Left kidney (tissue), 2 donors: ENCODE data around the gene TXNDC12. TPM values are rescaled to one million over a fixed set of nuclear protein-coding genes. Genes with fewer than 3 reads are reported as not detected.
A peak's percentile ranks its signal among the peaks of the same experiment; 100 is the strongest.
"Not testable (repeated sequence)": the region's sequence is repeated elsewhere in the genome, so short reads cannot be mapped to it uniquely, and the experiment has no call there.

Source experiments
- DNase-seq: peaks from one replicate; pipeline ENCODE4 v3.0.0-alpha.2; 2013
- polyA plus RNA-seq: library from polyadenylated mRNA; unstranded; fragments of 120-200 nt; gene quantifications from one replicate; pipeline ENCODE4 v1.2.1, GENCODE V29; 2013; ENCODE audit not compliant: insufficient read length

The TXNDC12 gene
- polyA plus RNA-seq, 1 donor, result 74.3 TPM

DNA sequence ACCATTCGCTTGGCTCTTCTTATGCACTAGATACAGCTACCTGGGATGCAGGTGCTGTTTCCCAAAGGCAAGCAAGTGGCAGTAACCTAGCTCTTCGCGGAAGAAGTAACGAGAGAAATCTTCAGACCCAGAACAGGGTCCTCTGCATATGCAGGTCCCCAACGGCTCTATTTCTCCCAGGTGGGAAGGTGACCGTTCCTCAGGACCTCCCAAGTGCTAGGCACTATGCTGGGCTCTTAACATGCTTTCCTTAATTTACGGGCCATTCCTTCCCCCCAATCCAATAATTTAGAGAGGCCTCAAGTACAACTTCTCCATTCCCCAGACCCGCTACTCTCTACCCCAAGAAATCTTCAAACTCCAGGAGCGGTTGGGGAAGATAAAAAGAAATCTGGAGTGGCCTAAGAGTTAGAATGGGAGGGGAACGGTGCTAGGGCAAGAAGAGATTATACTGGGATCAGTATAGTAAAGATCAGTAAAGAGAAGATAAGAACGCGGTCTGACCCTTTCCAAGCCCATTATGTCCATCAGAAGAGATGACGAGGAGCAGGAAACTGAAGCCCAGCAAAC lies 410 bp downstream of the TXNDC12 start:
- no peak for DNase-seq

GRCh38 chr1:52053862-52054261 lies 1.1 kb downstream of the TXNDC12 start:
- no peak for DNase-seq

- DNase-seq, result not testable (repeated sequence)
Observed at GRCh38 chr1:52049337-52049736, 5.7 kb downstream of the TXNDC12 start.

- not testable (repeated sequence) for DNase-seq
Observed at GRCh38 chr1:52045666-52046195, 9.3 kb downstream of the TXNDC12 start.

DNA sequence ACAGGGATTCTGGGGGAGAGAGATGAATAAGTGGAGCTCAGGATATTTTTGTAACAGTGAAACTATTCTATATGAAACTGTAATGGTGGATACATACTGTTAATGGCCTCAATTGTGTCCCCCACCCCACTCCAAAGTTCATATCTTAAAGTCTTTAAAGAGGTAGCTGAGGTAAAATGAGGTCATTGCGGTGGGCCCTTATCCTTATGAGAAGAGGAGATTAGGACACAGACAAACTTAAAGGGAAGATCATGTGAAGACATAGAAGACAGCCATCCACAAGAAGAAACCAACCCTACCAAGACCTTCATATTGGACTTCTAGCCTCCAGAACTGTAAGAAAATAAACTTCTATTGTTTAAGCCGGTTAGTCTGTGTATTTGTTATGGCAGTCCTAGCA lies 9.8 kb downstream of the TXNDC12 start:
- no peak for DNase-seq

DNA sequence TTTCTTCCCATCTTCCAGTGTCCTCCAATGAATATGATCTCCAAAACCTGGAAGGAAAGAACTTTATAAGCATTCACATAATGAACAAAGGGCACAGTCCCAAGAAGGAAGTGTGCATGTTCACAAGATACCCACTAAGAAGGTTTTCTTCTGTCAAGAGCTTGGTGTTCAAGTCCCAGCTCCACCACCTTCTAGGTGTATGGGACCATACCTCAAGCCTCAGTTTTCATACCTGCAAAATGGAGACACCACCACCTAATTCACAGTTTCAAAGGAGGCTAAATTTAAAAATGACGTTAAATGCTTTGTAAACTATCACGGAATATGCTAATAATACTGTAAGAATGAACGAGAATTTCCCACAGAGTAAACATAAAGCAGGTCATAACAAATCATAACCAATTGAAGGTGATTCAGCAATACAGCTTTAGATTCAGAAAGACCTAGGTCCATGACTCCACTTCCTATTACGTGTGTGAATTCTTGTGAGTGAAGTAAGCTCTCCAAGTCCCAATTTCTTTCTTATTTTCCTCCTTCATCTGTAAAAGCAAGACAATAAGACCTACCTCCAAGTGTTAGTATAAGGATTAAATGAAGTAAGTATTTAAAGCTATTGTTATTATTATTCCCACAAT lies 13.3 kb downstream of the TXNDC12 start:
- no peak for DNase-seq

DNA sequence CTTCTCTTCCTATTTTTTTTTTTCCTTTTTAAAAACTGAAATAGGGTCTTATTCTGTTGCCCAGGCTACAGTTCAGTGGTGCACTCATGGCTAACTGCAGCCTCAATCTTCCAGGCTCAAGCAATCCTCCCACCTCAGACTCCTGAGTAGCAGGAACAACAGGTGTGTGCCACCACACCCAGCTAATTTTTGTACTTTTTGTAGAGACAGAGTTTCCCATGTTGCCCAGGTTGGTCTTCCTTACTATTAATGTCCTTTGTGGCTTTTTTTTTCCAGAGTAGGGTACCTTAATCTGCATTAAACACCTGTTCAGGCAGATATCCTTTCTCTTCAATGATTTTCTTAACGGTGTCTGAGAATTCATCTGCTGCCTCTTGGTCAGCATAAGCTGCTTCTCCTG lies 17.1 kb downstream of the TXNDC12 start:
- DNase-seq, result no peak

GRCh38 chr1:52037402-52037814 lies 17.6 kb downstream of the TXNDC12 start:
- DNase-seq, result no peak

GRCh38 chr1:52034050-52034384 lies 21.0 kb downstream of the TXNDC12 start:
- DNase-seq, result no peak

DNA sequence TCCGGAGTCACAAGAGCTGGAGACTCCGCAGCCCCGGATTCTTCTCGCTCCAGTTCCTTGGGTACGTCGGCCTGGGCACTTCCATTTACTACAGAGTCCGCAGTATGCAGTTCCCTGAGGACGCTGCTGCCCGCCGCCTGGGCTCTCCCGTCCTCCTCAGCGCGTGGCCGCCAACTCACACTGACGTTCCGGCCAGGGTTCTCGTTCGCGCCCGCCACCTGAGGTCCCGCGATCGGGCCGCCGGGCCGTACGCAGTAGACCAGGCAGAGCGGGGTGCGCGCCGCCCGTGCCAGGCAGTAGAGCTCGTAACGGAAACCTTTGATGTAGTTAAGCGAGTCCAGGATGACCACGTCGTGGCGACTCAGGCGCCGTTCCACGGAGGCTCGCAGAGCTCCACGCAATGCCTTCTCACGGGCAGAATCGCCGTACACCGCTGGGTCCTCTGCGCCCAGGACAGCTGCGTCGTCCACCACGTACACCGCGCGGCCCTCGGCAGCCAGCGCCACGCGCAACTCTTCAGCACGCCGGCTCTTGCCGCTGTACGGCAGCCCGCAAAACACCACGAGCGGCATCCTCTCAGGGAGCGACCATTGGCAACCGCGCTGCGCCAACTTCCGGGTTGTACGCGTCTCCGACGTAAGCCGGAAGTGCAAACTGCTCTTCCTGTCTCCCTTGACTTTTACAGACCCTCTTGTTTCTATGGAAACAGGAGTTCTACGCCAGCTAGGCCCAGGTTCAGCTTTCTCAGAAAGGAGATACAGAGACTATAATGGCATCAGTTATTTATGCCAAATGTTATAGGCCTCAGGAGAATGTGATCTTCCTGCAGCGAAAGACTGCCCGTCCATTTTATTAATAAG lies 21.6 kb downstream of the TXNDC12 start, which contains the start of gene KTI12:
TSS of gene KTI12 (minus strand) at position 621 of the 860 bp plus-strand sequence. CDS start at position 572, 49 bp downstream.
- DNase-seq, result peak; percentile 88

- no peak for DNase-seq
Observed at GRCh38 chr1:52032785-52033131, 22.2 kb downstream of the TXNDC12 start.

DNA sequence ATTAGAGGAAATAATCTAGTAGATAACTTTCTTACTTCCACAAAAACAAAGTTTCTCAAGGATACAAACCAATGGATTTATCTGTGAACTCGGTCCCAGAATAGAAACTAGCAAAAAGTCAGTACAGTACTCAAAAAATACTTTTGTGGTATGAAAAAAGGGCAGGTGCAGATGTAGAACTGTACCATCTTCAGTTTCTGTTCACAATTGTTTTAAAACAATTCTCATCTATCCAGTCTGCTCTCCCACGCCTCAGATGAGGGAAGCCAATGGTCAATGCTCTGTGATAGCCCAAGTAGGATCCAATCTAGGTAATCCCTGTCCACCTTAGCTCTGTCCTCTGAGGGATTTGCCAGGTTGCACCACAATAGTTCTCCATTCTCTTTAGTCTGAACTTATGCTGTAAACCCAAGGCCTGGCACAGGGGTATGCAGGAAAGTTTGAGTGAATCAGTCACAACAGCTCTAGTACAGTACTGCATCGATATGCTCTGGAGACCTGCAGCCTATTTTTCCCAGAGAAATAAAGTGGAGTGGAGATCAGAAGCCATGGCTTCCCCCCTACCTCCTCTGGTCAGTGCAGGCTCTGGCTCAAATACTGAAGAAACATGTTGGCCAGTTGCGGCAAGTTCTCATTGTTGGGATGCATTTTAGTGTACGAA lies 22.7 kb downstream of the TXNDC12 start:
- DNase-seq, result no peak

- DNase-seq, result not testable (repeated sequence)
Observed at GRCh38 chr1:52028839-52029238, 26.2 kb downstream of the TXNDC12 start.

GRCh38 chr1:52028328-52028727 lies 26.7 kb downstream of the TXNDC12 start:
- no peak for DNase-seq

GRCh38 chr1:52026278-52026677 lies 28.7 kb downstream of the TXNDC12 start:
- no peak for DNase-seq

DNA sequence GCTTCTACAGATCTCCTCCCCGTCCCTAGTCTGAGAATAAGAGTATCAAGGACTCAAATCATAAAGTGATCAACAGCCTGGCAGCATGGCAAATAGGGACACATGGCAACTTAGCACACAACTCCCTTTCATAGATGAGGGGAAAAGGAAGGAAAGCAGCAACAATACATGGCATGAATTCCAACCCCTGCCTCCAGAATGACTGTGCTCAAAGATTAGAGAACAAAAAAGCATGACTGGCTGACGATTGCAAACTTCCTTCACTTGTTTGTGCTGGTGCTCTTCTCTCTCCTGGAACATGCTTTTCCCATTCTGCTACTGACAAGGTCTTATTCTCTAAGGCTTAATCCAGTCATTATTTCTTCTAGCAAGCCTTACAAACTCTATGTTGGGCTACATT lies 32.9 kb downstream of the TXNDC12 start:
- DNase-seq, result no peak

DNA sequence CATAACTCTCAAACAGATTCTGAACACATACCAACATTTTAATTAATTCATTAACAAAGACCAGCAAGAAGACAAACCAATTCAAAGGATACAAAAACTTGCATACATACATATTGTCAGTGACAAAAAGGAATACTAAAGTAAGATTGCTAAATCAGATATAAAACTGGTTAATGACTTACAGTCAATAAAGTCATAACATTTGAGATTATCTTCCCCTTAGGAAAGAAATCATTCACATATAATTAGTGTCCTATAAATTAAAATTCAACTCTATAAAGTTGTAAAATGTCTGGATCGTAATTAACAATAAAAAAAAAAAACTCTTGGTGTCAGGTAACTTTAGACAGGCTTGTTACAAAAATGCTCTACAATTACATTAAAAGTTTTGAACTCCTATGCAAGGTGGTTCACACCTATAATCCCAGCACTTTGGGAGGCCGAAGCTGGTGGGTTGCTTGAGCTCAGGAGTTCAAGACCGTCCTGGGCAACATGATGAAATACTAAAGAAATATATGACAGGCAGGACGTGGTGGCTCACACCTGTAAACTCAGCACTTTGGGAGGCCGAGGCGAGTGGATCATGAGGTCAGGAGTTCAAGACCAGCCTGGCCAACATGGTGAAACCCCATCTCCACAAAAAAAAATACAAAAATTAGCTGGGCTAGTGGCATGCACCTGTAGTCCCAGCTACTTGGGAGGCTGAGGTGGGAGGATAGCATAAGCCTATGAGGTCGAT lies 46.8 kb downstream of the TXNDC12 start:
- DNase-seq, result no peak

DNA sequence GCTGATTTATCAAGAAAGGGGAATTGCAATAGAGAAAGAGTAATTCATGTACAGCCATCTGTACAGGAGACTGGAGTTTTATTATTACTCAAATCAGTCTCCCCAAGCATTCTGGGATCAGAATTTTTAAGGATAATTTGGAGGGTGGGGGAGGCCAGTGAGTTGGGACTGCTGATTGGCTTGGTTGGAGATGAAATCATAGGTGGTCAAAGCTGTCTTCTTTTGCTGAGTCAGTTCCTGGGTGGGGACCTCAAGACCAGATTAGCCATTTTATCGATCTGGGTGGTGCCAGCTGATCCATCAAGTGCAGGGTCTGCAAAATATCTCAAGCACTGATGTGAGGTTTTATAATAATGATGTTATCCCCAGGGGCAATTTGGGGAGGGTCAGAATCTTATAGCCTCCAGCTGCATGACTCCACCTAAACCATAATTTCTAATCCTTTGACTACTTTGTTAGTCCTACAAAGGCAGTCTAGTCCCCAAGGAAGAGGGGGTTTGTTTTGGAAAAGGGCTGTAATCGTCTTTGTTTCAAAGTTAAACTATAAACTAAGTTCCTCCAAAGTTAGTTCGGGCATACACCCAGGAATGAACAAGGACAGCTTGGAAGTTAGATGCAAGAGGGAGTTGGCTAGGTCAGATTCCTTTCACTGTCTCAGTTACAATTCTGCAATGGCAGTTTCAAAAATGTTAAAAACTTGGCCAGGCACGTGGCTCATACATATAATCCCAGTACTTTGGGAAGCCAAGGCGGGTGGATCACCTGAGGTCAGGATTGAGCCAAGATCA lies 47.6 kb downstream of the TXNDC12 start:
- DNase-seq, result no peak

DNA sequence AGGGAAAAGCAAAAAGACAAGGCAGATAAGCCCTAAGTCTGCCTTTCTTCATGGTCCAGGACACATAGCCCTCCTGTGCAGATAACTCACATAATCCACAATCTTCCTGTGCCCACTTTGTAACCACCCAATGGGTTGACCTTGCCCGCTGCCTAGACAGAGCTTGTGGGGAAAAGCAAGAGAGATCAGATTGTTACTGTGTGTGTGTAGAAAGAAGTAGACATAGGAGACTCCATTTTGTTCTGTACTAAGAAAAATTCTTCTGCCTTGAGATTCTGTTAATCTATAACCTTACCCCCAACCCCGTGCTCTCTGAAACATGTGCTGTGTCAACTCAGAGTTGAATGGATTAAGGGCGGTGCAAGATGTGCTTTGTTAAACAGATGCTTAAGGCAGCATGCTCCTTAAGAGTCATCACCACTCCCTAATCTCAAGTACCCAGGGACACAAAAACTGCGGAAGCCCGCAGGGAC lies 48.9 kb downstream of the TXNDC12 start:
- not testable (repeated sequence) for DNase-seq

DNA sequence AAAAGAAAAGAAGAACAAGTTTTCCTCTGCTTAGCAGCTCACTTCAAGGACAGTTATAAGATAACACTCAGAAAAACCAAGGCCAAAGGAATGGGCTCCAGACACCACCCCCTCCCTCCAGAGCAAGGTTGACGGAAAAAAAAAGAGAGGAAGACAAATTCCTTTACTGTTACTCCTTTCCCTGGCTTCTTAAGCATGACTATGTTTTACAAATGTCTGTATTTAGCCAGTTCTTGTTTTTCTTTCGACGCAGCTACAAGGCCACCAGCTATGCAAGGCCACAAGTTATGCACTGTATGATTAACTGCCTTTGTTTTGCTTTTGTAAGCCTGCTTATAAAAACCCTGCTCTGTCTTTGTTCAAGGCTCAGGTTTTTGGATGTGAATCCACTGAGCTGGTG lies 49.4 kb downstream of the TXNDC12 start:
- not testable (repeated sequence) for DNase-seq

- no peak for DNase-seq
Observed at GRCh38 chr1:52003877-52004276, 51.1 kb downstream of the TXNDC12 start.
